NK-92 treated with Interleukin-12 subunit alpha and Interleukin-12 subunit beta, amount 100 ng/mL, for 24 hours (cell line): Measurements from ENCODE around the gene PRXL2B.
A peak's percentile ranks its signal among the peaks of the same experiment; 100 is the strongest.
"Not testable (repeated sequence)": the region's sequence is repeated elsewhere in the genome, so short reads cannot be mapped to it uniquely, and the experiment has no call there.

ENCODE experiments used
- DNase-seq: peaks from one replicate; lab custom pipeline; 2025; lab: John Stamatoyannopoulos, UW

The PRXL2B gene

GRCh38 chr1:2550309-2550861 is 36.2 kb upstream of the PRXL2B start:
- not testable (repeated sequence) for DNase-seq

- DNase-seq = not testable (repeated sequence)
Observed at GRCh38 chr1:2551544-2551943, 35.0 kb upstream of the PRXL2B start.

- no peak for DNase-seq
Observed at GRCh38 chr1:2552189-2552588, 34.4 kb upstream of the PRXL2B start.

GRCh38 chr1:2553076-2553475 is 33.5 kb upstream of the PRXL2B start:
- not testable (repeated sequence) for DNase-seq

- DNase-seq = no peak
Observed at GRCh38 chr1:2553871-2554620, 32.5 kb upstream of the PRXL2B start.

- DNase-seq = no peak
Observed at GRCh38 chr1:2554621-2555387, 31.8 kb upstream of the PRXL2B start.

GRCh38 chr1:2555634-2556276 is 30.8 kb upstream of the PRXL2B start:
- DNase-seq = peak; percentile 58

- peak; percentile 57 for DNase-seq
Observed at GRCh38 chr1:2556277-2556677, 30.3 kb upstream of the PRXL2B start, which contains the start of gene TNFRSF14. TSS of gene TNFRSF14 (plus strand) at chr1:2556371. CDS start at chr1:2556665, 294 bp downstream.

- peak; percentile 69 for DNase-seq
Observed at GRCh38 chr1:2556678-2557481, 29.7 kb upstream of the PRXL2B start.

- DNase-seq = no peak
Observed at GRCh38 chr1:2557482-2558400, 28.8 kb upstream of the PRXL2B start.

- no peak for DNase-seq
Observed at GRCh38 chr1:2558420-2558819, 28.2 kb upstream of the PRXL2B start.

GRCh38 chr1:2558861-2559260 is 27.7 kb upstream of the PRXL2B start:
- DNase-seq = no peak

GRCh38 chr1:2559509-2560298 is 26.9 kb upstream of the PRXL2B start:
- DNase-seq = no peak

- no peak for DNase-seq
Observed at GRCh38 chr1:2560299-2561073, 26.1 kb upstream of the PRXL2B start.

- no peak for DNase-seq
Observed at GRCh38 chr1:2561446-2561845, 25.1 kb upstream of the PRXL2B start.

- no peak for DNase-seq
Observed at GRCh38 chr1:2561898-2562895, 24.4 kb upstream of the PRXL2B start.

- DNase-seq = no peak
Observed at GRCh38 chr1:2563205-2563604, 23.4 kb upstream of the PRXL2B start.
